Activated CD4-positive, alpha-beta T cell treated with anti-CD3 and anti-CD28 coated beads for 4 hours (primary cell): ENCODE data around the gene CHIC2.
A peak's percentile ranks its signal among the peaks of the same experiment; 100 is the strongest.
"Not testable (repeated sequence)": the region's sequence is repeated elsewhere in the genome, so short reads cannot be mapped to it uniquely, and the experiment has no call there.

ENCODE experiments used
- DNase-seq, 2 donors: peaks; one replicate each; pipeline ENCODE4 v3.0.0-alpha.2; 2020

CHIC2 gene

GRCh38 chr4:54064317-54065111 lies at the start of gene CHIC2:
Gene CHIC2 (minus strand): TSS chr4:54064605. CDS start chr4:54064300, 305 bp downstream.
- DNase-seq: peak; percentile 96

GRCh38 chr4:54113206-54113605 lies 48.8 kb upstream of the CHIC2 start:
- not testable (repeated sequence) for DNase-seq

GRCh38 chr4:54110019-54110416 lies 45.6 kb upstream of the CHIC2 start:
- no peak for DNase-seq

GRCh38 chr4:54109241-54110018 lies 45.0 kb upstream of the CHIC2 start:
- DNase-seq: no peak

GRCh38 chr4:54107951-54108748 lies 43.7 kb upstream of the CHIC2 start:
- DNase-seq: no peak

- no peak for DNase-seq
Observed at GRCh38 chr4:54104907-54105306, 40.5 kb upstream of the CHIC2 start.

- no peak for DNase-seq
Observed at GRCh38 chr4:54103190-54103574, 38.8 kb upstream of the CHIC2 start.

GRCh38 chr4:54102531-54103106 lies 38.2 kb upstream of the CHIC2 start:
- DNase-seq: no peak

GRCh38 chr4:54101190-54102041 lies 37.0 kb upstream of the CHIC2 start:
- DNase-seq: no peak

GRCh38 chr4:54100595-54101189 lies 36.3 kb upstream of the CHIC2 start:
- DNase-seq: no peak

GRCh38 chr4:54099748-54100574 lies 35.6 kb upstream of the CHIC2 start, which contains the start of gene GSX2:
Gene GSX2 (plus strand): TSS chr4:54100163. CDS start chr4:54100345, 182 bp downstream.
- DNase-seq: no peak

- DNase-seq: no peak
Observed at GRCh38 chr4:54099287-54099747, 34.9 kb upstream of the CHIC2 start.

GRCh38 chr4:54098375-54098774 lies 34.0 kb upstream of the CHIC2 start:
- DNase-seq: no peak

GRCh38 chr4:54097152-54097551 lies 32.7 kb upstream of the CHIC2 start:
- no peak for DNase-seq

- DNase-seq: no peak
Observed at GRCh38 chr4:54096295-54096962, 32.0 kb upstream of the CHIC2 start.

GRCh38 chr4:54095110-54095825 lies 30.9 kb upstream of the CHIC2 start:
- DNase-seq: no peak

GRCh38 chr4:54094451-54094850 lies 30.0 kb upstream of the CHIC2 start:
- no peak for DNase-seq

- peak; percentile 39 to 49 for DNase-seq
Observed at GRCh38 chr4:54093324-54094240, 29.2 kb upstream of the CHIC2 start.
